ENCODE data around the gene SPATA9.
"Not testable (repeated sequence)": the region's sequence is repeated elsewhere in the genome, so short reads cannot be mapped to it uniquely, and the experiment has no call there.

Gene SPATA9

GRCh38 chr5:95672641-95673040, 10.2 kb downstream of the SPATA9 start:
- DNase-seq: no peak

GRCh38 chr5:95671826-95672225, 11.0 kb downstream of the SPATA9 start:
- DNase-seq: peak; percentile 42

DNA sequence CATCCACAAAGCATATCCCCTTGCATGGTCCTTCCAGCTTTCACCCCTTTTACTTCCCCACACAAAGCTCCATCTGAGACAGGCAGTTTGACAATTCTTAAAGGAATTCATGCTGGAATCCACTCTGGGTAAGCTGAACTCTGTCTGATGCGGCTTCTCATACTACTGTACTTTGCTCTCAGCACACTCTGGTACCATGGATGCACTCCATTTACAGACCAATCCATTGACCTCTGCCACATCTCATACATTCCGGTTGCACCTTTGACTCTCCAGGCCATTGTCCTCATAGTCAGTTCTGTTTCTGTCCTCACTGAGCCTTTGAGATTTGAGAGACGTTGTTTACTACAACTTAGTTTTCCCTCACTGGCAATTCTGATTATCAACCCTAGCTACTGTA, 12.2 kb downstream of the SPATA9 start:
- no peak for DNase-seq

DNA sequence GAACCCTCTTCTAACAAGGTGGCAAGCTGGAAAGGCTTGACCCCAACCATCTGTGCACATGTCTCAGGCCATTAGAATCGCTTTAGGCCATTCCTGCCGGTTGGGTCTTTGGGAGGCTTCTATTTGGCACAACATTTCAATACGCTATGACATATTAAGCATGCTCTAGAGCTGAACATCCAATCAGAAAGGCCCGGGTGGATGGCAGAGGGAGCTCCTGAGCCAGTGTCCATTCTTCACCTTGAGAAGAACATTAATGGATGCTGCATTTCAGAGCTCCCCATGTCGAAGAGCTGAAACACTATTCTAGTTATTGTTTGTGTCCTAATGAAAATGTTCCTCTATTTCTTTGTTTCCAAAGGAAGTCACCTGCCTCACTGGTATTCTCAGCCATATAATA, 12.8 kb downstream of the SPATA9 start:
- no peak for DNase-seq

DNA sequence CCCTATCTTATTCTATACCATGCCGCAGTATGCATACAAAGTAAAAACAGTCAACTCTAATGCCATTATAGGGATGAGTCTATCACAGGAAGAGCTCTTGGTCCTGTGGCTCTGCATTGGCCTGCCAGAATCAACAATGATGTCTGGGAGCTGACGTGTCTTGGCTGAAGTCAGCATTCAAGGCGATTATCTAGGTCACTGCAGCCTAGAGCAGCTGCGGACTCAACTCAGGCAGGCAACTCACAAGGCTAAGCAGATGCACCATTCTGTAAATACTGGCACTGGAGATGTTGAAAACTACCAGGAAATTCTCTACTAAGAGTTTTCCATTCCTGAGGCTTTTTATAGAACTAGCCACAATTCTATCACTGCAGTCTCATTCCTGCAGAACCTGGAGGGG, 13.3 kb downstream of the SPATA9 start:
- no peak for DNase-seq

- DNase-seq: no peak
These were observed 14.1 kb downstream of the SPATA9 start for GRCh38 chr5:95668728-95669127.

- DNase-seq: no peak
These were observed 14.6 kb downstream of the SPATA9 start for GRCh38 chr5:95668216-95668615.

DNA sequence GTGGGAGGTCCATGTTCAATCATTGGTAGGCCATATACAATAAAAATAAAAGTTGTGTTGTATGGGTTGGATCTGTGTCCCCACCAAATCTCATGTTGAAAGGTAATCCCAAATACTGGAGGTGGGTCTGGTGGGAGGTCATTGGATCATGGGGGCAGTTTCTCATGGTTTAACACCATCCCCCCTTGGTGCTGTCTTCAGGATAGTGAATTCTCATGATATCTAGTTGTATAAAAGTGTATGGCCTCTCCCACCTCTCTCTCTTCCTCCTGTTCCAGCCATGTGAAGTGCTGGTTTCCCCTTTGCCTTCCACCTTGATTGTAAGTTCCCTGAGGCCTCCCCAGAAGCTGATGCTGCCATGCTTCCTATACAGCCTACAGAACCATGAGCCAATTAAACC, 15.1 kb downstream of the SPATA9 start:
- no peak for DNase-seq

- peak; percentile 48 for DNase-seq
These were observed 15.7 kb downstream of the SPATA9 start for GRCh38 chr5:95667061-95667618.

DNA sequence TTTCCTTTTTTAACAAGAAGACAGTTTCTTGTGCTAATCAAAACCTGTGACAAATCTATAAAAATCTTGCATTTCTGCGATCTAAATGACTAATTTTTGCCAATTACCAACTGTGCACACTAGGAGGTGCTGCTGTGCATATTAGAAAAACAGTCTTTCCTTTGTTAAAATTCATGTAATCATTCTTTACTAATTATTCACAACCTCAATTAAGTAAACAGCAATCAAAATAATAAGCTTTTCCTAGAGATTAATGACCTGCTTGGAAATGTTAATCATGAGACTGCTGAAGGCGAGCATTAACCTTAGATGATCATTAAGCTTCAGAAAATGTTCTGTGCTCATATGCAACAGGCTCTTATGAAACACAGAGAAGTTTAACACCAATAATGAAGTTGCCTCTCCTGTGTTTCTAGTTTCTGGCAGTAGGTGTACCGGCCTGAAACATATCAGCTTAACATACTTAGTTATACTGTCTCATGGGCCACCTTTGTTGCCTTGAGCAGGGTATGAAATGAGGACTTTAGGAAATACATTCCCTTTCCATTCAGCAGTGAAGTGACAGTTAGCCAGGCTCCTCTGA, 18.5 kb downstream of the SPATA9 start:
- peak; percentile 13 for DNase-seq

DNA sequence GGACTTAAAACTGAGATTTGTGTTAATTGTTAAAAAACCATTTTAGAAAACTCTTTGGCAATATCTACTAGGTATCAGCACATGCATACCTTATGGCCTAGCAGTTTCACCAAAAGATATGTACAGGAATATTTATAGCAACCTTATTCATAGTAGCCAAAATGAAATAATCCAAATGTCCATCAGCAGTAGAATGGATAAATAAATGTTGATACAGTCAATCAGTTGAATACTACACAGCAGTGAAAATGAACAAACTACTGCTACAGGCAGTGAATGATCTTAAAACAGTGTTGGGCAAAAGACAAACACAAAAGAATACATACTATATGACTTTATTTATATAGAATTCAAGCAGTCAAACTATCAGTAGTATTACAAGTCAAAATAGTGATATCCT, 19.8 kb downstream of the SPATA9 start:
- no peak for DNase-seq

DNA sequence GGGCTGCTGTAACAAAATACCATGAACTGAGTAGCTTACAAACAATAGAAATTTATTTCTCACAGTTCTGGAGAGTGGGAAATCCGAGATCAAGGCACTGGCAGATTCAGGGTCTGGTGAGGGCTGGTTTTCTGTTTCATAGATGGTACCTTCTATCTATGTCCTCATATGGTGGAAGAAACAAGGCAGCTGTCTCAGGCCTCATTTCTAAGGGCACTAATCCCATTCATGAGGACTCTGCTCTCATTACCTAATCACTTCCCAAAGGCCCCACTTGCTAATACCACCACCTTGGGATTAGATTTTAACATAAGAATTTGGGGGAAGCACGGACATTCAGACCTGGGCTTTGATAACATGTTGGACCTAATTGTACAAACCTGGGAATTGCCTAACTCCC, 22.7 kb downstream of the SPATA9 start:
- no peak for DNase-seq

DNA sequence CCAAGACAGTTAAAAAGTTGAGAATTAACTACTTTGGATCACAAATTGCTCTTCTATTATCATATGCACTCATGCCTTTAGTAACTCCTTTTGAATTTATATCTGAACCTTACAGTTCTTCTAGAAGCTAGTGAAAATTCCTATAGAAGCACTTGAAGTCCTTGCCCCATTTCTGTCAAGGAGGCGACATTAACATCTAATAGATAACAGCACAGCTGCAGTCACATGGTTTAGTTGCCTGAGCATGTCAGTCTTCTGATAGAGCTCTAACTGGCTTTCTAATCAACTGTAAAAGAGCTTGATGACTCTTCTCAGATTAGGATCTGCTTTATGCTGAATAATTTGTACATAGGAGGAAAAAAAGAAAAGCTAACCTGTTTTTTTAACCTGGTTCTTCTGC, 27.2 kb downstream of the SPATA9 start:
- DNase-seq: no peak

DNA sequence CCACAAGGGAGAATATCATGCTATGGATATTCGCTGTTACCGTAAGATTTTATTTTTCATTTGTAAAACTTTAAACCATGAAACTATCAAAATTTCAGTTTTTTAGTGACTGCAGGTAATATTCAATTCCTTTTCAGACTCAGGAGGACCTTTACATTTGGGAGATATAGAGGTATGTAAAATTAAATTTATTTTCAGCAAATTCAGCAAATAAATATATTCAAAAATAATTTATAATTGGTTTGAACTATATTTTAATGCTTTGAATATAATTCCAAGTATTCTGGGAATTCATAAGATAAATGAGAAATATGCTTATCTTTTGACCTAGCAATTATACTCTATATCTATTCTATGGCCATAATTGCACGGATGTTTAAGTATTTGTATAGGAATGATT, 28.6 kb downstream of the SPATA9 start:
- DNase-seq: no peak

DNA sequence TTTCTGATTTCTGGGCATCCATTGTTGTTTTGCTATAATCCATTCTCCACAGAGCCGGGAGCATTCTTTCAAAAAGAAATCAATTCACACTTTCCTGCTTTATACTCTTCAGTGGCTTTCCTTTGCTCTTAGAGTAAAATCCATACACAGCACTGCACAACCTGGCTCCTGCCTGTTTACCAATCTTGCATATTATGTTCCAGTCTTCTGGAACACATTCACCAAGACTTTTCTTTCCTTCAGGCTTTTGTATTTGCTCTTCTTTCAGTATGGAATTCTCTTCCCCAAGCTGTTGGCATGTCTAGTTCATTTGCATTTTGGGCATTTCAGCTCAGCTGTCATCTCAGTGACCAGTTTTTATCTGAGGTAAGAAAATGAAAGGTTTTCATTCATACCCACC, 29.9 kb downstream of the SPATA9 start:
- DNase-seq: no peak

- no peak for DNase-seq
These were observed 32.8 kb downstream of the SPATA9 start for GRCh38 chr5:95649842-95650620.

GRCh38 chr5:95649274-95649673, 33.5 kb downstream of the SPATA9 start:
- DNase-seq: no peak

DNA sequence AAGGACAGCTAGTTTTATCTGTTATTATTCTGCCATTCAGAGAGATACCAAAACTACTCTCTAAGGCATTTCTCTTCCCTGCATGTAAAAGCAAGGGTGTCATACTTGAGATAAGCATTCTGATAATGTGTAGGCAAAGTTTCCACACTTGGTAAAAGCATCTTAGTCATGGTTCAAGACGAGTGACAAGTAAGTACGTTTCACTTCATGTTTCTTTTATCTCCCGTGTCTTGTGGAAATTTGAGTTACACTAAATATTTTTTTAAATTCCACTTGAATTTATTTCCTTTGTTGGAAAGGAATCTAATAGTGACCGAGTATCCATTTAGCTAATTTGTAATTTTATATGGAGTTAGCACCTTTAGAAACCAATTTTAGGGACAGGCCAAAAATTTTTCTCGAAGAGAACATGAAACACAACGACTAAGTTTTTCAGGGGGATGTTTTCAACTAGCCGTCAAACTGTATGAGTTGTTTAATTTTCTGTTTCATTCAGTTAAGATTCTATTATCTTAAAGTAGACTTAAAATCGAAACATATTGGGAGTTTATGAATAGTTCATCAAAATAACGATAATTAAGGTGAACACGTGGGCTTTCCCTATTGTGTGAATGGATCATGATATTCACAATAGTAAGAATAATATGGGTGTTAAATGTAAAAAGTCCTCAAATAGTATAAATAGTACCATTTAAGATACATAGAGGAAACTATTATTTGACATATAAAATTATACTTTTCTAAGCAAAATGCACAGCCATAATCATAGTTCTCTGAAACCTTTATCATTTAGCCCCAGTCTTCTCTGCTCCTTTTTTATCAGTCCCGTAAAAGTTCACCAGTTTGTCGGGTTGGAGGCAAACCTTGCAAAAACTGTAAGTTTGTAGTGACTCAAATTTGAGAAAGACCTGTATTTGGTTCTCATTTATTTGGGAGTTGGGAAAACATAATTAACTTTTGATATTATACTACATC, 34.6 kb downstream of the SPATA9 start:
- DNase-seq: peak; percentile 63

DNA sequence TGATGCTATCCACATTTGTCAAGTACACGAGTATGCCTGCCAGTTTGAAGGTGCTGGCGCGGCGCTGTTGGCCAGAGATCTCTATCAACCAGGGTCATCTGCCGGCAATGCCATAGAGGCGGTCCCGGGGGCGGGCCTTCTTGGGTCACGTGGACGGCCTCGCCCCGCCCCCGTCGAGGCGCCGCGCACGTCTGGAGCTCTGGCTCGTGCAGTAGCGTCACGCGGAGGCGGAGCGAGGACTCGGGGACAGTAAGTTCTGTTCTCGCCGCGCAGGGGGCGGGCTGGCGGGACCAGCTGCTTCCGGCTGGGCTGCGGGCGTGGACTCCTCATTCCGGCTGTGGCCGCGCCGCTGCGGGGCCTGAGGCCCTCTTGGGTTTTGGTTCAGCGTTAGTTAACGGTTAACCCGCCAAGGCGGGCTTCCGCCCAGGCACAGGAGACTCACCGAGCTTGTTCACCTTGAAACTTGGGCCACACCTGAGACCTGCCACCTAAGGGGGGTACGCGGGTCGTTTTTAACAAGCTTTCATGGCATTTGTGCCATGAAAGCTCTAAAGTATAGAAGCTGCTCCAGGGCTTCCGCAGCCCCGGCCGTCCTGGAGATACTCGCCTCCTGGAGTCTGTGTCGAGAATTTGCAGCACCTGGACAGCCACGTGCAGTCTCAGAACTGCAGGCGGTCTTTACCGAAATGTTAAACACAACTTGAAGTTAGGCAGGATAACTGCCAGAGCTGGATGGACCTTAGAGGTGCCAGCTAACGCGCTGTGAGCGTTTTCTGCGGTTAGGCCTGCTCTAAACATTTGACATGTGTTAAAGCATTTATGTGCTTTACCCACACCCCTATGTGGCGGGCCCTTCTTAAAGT, 36.0 kb downstream of the SPATA9 start, which contains the start of gene RFESD:
Gene RFESD, plus strand, starts transcription at position 209 of the 863 bp plus-strand sequence. CDS start 5,495 bp downstream, outside the sequence.
- peak; percentile 98 for DNase-seq

DNA sequence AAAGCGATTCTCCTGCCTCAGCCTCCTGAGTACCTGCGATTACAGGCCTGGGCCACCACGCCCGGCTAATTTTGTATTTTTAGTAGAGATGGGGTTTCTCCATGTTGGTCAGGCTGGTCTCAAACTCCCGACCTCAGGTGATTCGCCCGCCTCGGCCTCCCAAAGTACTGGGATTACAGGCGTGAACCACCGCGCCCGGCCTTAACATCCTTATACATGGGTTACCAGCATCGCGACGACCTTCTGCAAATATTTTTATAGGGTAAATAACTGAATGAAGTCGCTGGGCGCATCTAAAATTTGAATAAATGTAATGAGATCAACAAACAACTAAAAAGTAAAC, 36.6 kb downstream of the SPATA9 start:
- not testable (repeated sequence) for DNase-seq

DNA sequence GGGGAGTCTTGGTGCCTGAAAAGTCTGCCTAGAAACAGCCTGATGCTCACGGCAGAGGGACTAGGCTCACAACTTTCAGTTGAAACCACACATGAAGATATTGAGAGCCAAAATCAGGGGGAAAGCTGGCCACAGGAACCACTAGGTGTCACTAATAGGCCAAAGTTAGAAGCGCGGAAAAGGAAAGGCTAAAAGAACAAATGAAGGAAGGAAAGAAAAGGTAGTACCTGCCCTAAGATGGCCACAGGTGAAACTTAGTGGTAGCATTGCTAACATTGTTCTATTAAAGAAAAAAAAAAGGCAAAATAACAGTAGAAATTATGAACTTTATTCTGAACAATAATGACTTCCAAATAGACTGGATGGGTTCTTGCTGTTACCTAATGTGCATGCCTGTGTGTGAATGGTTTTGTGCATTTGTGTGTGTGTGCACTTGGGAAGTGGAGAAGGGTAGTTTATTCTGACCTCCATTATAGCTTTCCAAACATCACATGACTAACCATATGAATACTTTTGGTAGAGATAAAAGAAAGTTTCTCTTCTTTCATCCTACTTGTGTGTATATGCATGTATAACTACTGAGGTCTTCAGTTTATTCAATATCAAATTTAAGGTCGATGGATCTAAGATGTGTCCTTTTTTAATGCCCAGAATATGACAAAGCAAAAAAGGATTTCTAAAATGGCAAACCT, 38.3 kb downstream of the SPATA9 start:
- peak; percentile 45 for DNase-seq

GRCh38 chr5:95643152-95643551, 39.6 kb downstream of the SPATA9 start:
- DNase-seq: no peak

All from MV-4-11 (cell line).